Caco-2 (cell line): ENCODE measurements around the gene NBEAL1. TPM values are rescaled to one million over a fixed set of nuclear protein-coding genes. Genes with fewer than 3 reads are reported as not detected.
"Not testable (repeated sequence)": the region's sequence is repeated elsewhere in the genome, so short reads cannot be mapped to it uniquely, and the experiment has no call there.

ENCODE experiments used
- BruUV-seq: library from RNA; stranded (reverse); fragments of 400-500 nt; replicated peaks from 2 replicates; lab custom pipeline; 2021; lab: Mats Ljungman, UMichigan
- CTCF ChIA-PET: fragments of 300-600 bp; sonication (Branson Sonifier 250); formaldehyde crosslinking; loops from one replicate; lab custom pipeline; 2022; ENCODE audit warnings: antibody characterized with exemption; lab: Charles Lee
- POLR2A ChIA-PET: fragments of 300-600 bp; sonication (Branson Sonifier 250); formaldehyde crosslinking; loops from one replicate; lab custom pipeline; 2022; ENCODE audit warnings: antibody characterized with exemption; lab: Charles Lee
- DNase-seq, 2 experiments: peaks; one replicate each; pipeline versions ENCODE4 v3.0.0 to v3.0.0-alpha.2; 2020 to 2022
- H3K27me3 ChIP-seq: replicated peaks from 2 replicates; pipeline ENCODE4 v1.6.0; 2011; ENCODE audit warnings: low read length; ENCODE audit not compliant: control insufficient read depth, insufficient read depth
- H3K36me3 ChIP-seq: 2 replicates; pipeline ENCODE4 v1.5.1; 2011; ENCODE audit warnings: low read length; ENCODE audit not compliant: control insufficient read depth, insufficient read depth
- H3K4me1 ChIP-seq: fragments of 250-450 bp; sonication (Bioruptor Pico); 2 replicates; pipeline ENCODE4 v1.5.1; 2020; ENCODE audit warnings: mild to moderate bottlenecking
- H3K4me3 ChIP-seq: 2 replicates; pipeline ENCODE4 v1.5.1; 2011; ENCODE audit warnings: low read depth, mild to moderate bottlenecking, control low read depth, low read length
- H3K9me3 ChIP-seq: fragments of 250-450 bp; sonication (Bioruptor Pico); 2 replicates; pipeline ENCODE4 v1.5.1; 2020; ENCODE audit warnings: mild to moderate bottlenecking, moderate library complexity
- H3K27ac Mint-ChIP-seq: one replicate; pipeline ENCODE4 v1.8.0; 2022; ENCODE audit warnings: mixed read lengths; ENCODE audit not compliant: unreplicated experiment
- H3K27me3 Mint-ChIP-seq: one replicate; pipeline ENCODE4 v1.8.0; 2022; ENCODE audit warnings: mixed read lengths; ENCODE audit not compliant: insufficient read depth, unreplicated experiment
- H3K36me3 Mint-ChIP-seq: one replicate; pipeline ENCODE4 v1.8.0; 2022; ENCODE audit warnings: mild to moderate bottlenecking, mixed read lengths; ENCODE audit not compliant: insufficient read depth, unreplicated experiment
- H3K4me1 Mint-ChIP-seq: one replicate; pipeline ENCODE4 v1.8.0; 2022; ENCODE audit warnings: low read depth, mixed read lengths; ENCODE audit not compliant: unreplicated experiment
- H3K4me3 Mint-ChIP-seq: one replicate; pipeline ENCODE4 v1.8.0; 2022; ENCODE audit warnings: mild to moderate bottlenecking, moderate library complexity, mixed read lengths; ENCODE audit not compliant: unreplicated experiment
- H3K9me3 Mint-ChIP-seq: one replicate; pipeline ENCODE4 v1.8.0; 2022; ENCODE audit warnings: mixed read lengths; ENCODE audit not compliant: unreplicated experiment
- intact Hi-C: fragments of 100-400 bp; cut with micrococcal nuclease; formaldehyde crosslinking; loops from one replicate; pipeline ENCODE4 v1.10.0; 2022; ENCODE audit not compliant: unreplicated experiment
- total RNA-seq: library from RNA; stranded (reverse); gene quantifications from 2 replicates; pipeline ENCODE4 v1.2.3, GENCODE V29; 2022
- TF ChIP-seq, protein P1 (sequence below), 2 experiments: fragments of 200-600 bp in 1 of 2; IDR thresholded peaks; 1 replicate in 1 of 2; 2 replicates in 1 of 2; pipeline versions ENCODE4 v1.5.1 to v1.8.0; 2011 to 2022; ENCODE audit warnings: antibody characterized with exemption in 1 of 2, control low read depth in 1 of 2, inconsistent platforms in 1 of 2, low read depth in 1 of 2, low read length in 1 of 2, mild to moderate bottlenecking in 1 of 2, moderate library complexity in 1 of 2; ENCODE audit not compliant: insufficient read depth in 1 of 2, severe bottlenecking in 1 of 2, unreplicated experiment in 1 of 2

Gene NBEAL1
- total RNA-seq, 1 experiment from 2014 or later: 44.1 TPM

- POLR2A ChIA-PET: no interaction called here
- peak in 1 of 2 experiments; percentile 37 for DNase-seq
- intact Hi-C loops: loop anchor here (10.0 kb wide), 1 partner anchor 183 kb away; the partner anchor contains the start of genes CARF and WDR12
These were observed 83.1 kb downstream of the NBEAL1 start for GRCh38 chr2:203097735-203098134.

DNA sequence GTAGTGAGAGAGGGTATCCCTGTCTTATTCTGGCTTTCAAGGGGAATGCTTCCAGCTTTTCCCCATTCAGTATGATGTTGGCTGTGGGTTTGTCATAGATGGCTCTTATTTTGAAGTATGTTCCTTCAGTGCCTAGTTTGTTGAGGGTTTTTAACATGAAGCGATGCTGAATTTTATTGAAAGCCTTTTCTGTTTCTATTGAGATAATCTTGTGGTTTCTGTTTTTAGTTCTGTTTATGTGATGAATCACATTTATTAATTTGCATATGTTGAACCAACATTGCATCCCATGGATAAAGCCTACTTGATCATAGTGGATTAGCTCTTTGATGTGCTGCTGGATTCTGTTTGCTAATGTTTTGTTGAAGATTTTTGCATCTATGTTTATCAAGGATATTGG is 87.7 kb downstream of the NBEAL1 start:
- H3K36me3 ChIP-seq, POLR2A ChIA-PET, DNase-seq, H3K9me3 Mint-ChIP-seq, CTCF ChIA-PET, intact Hi-C loops, H3K27ac Mint-ChIP-seq, H3K4me3 ChIP-seq, H3K4me1 Mint-ChIP-seq, H3K27me3 Mint-ChIP-seq, BruUV-seq, H3K4me3 Mint-ChIP-seq, H3K9me3 ChIP-seq, H3K4me1 ChIP-seq, H3K27me3 ChIP-seq: not testable (repeated sequence)
- H3K36me3 Mint-ChIP-seq: peaks cover 39% of the 10 kb centered on the region

More at GRCh38 chr2:203097735-203098134, 83.1 kb downstream of the NBEAL1 start:
- no peaks in the 10 kb centered on the region for H3K9me3 ChIP-seq
- peaks cover 24% of the 10 kb centered on the region for H3K36me3 Mint-ChIP-seq
- no peak overlapping the region for H3K27ac Mint-ChIP-seq
- no peaks in the 10 kb centered on the region for H3K4me1 Mint-ChIP-seq
- H3K4me1 ChIP-seq: no peaks in the 10 kb centered on the region
- H3K36me3 ChIP-seq: no peaks in the 10 kb centered on the region
- no peaks in the 10 kb centered on the region for H3K27me3 ChIP-seq
- H3K9me3 Mint-ChIP-seq: no peaks in the 10 kb centered on the region
- no peak overlapping the region for H3K4me3 Mint-ChIP-seq
- CTCF ChIA-PET: no interaction called here
- BruUV-seq: no TSS peak
- no peaks in the 10 kb centered on the region for H3K27me3 Mint-ChIP-seq
- no peak overlapping the region for H3K4me3 ChIP-seq
- TF ChIP-seq, protein P1, sequence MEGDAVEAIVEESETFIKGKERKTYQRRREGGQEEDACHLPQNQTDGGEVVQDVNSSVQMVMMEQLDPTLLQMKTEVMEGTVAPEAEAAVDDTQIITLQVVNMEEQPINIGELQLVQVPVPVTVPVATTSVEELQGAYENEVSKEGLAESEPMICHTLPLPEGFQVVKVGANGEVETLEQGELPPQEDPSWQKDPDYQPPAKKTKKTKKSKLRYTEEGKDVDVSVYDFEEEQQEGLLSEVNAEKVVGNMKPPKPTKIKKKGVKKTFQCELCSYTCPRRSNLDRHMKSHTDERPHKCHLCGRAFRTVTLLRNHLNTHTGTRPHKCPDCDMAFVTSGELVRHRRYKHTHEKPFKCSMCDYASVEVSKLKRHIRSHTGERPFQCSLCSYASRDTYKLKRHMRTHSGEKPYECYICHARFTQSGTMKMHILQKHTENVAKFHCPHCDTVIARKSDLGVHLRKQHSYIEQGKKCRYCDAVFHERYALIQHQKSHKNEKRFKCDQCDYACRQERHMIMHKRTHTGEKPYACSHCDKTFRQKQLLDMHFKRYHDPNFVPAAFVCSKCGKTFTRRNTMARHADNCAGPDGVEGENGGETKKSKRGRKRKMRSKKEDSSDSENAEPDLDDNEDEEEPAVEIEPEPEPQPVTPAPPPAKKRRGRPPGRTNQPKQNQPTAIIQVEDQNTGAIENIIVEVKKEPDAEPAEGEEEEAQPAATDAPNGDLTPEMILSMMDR (IDR thresholded peaks at IDR 0.05; ENCODE audit: insufficient read depth in 1 of 2, low read depth in 1 of 2, low read length in 1 of 2, severe bottlenecking in 1 of 2, unreplicated experiment in 1 of 2): peak in 1 of 2 experiments; percentile 65

- no TSS peak for BruUV-seq
- intact Hi-C loops: no loop called here
- POLR2A ChIA-PET: no interaction called here
- no peaks in the 10 kb centered on the region for H3K4me1 ChIP-seq
- CTCF ChIA-PET: no interaction called here
- TF ChIP-seq, protein P1 (IDR thresholded peaks at IDR 0.05; ENCODE audit: insufficient read depth in 1 of 2, low read depth in 1 of 2, low read length in 1 of 2, severe bottlenecking in 1 of 2, unreplicated experiment in 1 of 2): no peak
- no peaks in the 10 kb centered on the region for H3K9me3 ChIP-seq
- no peaks in the 10 kb centered on the region for H3K4me1 Mint-ChIP-seq
- no peaks in the 10 kb centered on the region for H3K9me3 Mint-ChIP-seq
- H3K36me3 Mint-ChIP-seq: peaks cover 56% of the 10 kb centered on the region
- no peak overlapping the region for H3K27ac Mint-ChIP-seq
- H3K4me3 Mint-ChIP-seq: no peak overlapping the region
- H3K27me3 Mint-ChIP-seq: no peaks in the 10 kb centered on the region
- DNase-seq: no peak
- no peaks in the 10 kb centered on the region for H3K27me3 ChIP-seq
- no peak overlapping the region for H3K4me3 ChIP-seq
- H3K36me3 ChIP-seq: peaks cover 2% of the 10 kb centered on the region; the same call in 1 of the 2 replicates
These were observed 89.6 kb downstream of the NBEAL1 start for GRCh38 chr2:203104273-203104672.

DNA sequence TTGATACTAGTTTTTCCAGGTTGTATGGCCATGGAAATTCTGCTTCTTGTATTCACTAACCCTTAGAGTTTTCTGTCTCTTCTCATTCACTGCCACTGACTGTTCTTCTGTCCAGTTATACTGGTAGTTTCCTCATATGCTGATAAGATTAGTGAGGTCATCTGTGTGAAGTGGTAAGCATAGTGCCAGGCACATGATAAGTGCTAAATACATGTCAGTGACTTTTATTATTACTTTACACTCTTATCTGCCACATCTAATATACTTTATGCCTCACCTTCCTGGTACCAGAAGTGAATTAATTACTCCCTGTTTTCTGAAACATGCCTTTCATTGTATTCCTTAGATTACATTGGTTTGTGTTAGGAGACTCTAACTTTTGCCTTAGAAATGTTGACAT is 91.3 kb downstream of the NBEAL1 start:
- Histone ChIP-seq H3K36me3 (peaks cover 5% of the 10 kb centered on the region), H3K4me1 (no peaks in the 10 kb centered on the region), H3K9me3 (no peaks in the 10 kb centered on the region), H3K4me3 (no peak overlapping the region), H3K27me3 (no peaks in the 10 kb centered on the region)
- Mint-ChIP-seq H3K4me1 (no peaks in the 10 kb centered on the region), H3K36me3 (peaks cover 52% of the 10 kb centered on the region), H3K4me3 (no peak overlapping the region), H3K9me3 (no peaks in the 10 kb centered on the region), H3K27me3 (no peaks in the 10 kb centered on the region), H3K27ac (no peak overlapping the region)
- ChIA-PET CTCF (no interaction called here), POLR2A (no interaction called here)
- no TSS peak for BruUV-seq
- TF ChIP-seq, protein P1 (IDR thresholded peaks at IDR 0.05; ENCODE audit: insufficient read depth in 1 of 2, low read depth in 1 of 2, low read length in 1 of 2, severe bottlenecking in 1 of 2, unreplicated experiment in 1 of 2): no peak
- DNase-seq: no peak
- intact Hi-C loops: no loop called here

- peaks cover 47% of the 10 kb centered on the region for H3K36me3 Mint-ChIP-seq
- H3K4me1 ChIP-seq, CTCF ChIA-PET: not testable (repeated sequence)
These were observed 95.8 kb downstream of the NBEAL1 start for GRCh38 chr2:203110496-203110895.

More at GRCh38 chr2:203110496-203110895, 95.8 kb downstream of the NBEAL1 start:
- H3K36me3 ChIP-seq, intact Hi-C loops, H3K4me3 ChIP-seq, DNase-seq, POLR2A ChIA-PET, H3K27me3 ChIP-seq, H3K9me3 Mint-ChIP-seq, BruUV-seq, H3K4me1 Mint-ChIP-seq, H3K27ac Mint-ChIP-seq, H3K9me3 ChIP-seq, H3K27me3 Mint-ChIP-seq, H3K4me3 Mint-ChIP-seq: not testable (repeated sequence)
